AG10803 (cell line): ENCODE results near the gene CLSTN2.

Source experiments
- DNase-seq: peaks from one replicate; pipeline ENCODE4 v3.0.0; 2010; ENCODE audit warnings: low read depth
- H3K4me3 ChIP-seq: 2 replicates; pipeline ENCODE4 v1.5.1; 2011; ENCODE audit warnings: mild to moderate bottlenecking, low read length, control low read depth
- TF ChIP-seq, protein P1 (sequence below): conservative IDR thresholded peaks from 2 replicates; pipeline ENCODE4 v1.5.1; 2011; ENCODE audit warnings: mild to moderate bottlenecking, low read length, control low read depth, inconsistent platforms

Gene CLSTN2

DNA sequence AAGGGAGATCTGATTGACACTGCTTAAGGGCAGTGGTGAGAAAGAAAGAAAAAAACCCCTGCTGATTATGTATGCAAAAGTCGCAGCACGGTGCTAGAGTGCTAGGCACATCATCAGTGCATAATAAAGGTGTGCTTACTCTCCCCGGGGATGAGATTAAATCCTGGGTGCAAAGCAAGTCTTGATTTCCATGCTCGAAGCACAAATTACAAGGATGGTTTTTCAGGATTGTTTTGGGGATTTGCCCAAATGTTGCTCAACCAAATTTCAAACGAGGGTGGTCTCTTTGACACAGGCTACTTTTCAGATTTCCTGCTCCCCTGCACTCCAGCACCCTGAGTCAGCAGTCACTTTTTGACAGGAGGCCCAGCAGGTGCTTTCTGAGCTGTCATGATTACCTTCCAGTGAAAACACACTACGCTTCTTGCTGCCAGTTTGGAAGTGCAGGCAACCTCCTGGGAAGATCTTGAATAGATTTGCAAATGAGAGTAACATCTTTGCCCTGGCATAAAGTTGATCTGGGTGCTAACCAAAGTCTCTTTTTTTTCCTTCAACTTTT, 575.4 kb downstream of the CLSTN2 start:
- DNase-seq: no peak
- no peak overlapping the region for H3K4me3 ChIP-seq
- TF ChIP-seq, protein P1, sequence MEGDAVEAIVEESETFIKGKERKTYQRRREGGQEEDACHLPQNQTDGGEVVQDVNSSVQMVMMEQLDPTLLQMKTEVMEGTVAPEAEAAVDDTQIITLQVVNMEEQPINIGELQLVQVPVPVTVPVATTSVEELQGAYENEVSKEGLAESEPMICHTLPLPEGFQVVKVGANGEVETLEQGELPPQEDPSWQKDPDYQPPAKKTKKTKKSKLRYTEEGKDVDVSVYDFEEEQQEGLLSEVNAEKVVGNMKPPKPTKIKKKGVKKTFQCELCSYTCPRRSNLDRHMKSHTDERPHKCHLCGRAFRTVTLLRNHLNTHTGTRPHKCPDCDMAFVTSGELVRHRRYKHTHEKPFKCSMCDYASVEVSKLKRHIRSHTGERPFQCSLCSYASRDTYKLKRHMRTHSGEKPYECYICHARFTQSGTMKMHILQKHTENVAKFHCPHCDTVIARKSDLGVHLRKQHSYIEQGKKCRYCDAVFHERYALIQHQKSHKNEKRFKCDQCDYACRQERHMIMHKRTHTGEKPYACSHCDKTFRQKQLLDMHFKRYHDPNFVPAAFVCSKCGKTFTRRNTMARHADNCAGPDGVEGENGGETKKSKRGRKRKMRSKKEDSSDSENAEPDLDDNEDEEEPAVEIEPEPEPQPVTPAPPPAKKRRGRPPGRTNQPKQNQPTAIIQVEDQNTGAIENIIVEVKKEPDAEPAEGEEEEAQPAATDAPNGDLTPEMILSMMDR: no peak

DNA sequence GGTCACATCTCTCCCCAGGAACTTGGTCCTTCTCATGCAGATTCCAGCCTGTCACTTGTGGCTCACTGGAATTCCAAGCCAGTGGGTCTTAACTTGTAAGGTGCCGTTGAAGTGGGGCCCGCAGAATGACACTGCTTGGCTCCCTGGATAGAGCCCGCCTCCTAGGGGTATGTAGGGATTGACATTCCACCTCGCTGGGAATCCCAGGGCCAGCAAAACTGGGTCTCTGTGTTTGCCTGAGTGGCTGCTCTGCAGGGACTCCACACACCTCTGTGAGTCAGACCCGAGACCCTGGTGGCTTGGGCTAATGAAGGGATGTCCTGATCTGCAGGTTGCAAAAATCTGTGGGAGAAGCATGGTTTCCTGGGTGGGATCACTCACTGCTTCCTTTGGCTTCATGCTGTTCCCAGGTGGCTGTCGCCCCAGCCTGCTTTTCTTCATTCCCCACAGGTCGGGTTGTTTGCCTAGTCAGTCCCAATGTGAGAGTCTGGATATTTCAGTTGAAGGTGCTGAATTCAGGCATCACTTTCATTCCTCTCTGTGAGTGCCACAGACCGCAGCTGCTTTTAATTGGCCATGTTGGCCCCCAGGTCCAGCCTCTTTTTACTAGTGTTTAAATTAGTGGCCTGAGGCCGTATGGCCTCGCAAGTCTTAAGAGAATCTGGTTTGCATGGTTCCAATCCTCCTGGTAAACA, 586.9 kb downstream of the CLSTN2 start:
- DNase-seq: no peak
- TF ChIP-seq, protein P1: no peak
- no peak overlapping the region for H3K4me3 ChIP-seq

DNA sequence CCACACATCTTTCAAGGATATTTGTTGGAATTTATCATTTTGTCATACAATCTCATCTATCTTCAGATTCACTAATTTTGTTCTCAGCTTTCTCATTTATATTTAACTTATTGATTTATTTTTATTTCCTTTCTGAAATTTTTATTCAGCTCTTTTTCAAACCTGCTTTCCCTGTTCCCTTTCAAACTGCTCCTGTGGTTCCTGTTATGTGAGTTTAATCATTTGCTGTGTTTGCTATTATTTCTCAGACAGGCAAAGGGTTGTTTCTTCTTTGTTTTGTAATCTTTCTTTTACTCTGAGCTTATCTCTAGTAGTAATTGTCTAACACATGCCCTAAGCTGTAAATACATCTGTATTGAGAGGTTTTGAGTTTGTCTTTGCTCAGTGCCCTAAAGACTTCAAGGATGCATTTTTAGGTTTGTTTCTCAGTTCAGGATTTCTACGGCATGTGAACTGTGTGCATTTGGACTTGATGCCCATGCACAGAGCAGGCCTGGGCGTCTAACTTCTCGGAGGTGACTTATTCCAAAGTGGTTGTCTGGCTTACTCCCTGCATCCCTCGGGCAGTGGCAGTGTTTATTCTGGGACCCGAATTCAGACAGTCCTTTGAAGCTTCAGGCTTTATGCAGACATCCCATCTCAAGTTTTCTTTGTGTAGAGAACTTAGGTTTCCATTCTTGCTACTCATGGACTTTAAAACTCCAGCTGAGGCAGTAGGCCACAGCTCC, 587.8 kb downstream of the CLSTN2 start:
- TF ChIP-seq, protein P1: no peak
- H3K4me3 ChIP-seq: no peak overlapping the region
- DNase-seq: no peak

DNA sequence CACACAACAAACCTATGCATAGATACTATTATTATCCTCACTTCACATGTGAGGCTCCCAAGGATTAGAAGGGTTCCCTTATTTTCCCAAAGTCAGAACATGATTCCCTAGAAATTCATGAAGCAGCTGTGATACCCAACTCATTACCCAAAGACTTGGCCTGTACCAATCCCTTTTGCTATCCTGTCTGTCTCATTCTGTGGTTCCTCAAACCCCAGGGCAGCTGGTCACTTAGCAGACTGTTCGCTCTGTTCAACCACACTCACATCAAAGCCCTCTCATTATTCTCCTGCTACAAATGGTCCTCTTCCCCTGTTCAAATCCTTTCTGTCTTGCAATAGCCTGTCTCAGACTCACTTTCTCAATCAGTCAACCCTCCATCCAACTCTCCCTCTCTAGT, 588.6 kb downstream of the CLSTN2 start:
- TF ChIP-seq, protein P1: no peak
- no peak for DNase-seq
- no peak overlapping the region for H3K4me3 ChIP-seq

DNA sequence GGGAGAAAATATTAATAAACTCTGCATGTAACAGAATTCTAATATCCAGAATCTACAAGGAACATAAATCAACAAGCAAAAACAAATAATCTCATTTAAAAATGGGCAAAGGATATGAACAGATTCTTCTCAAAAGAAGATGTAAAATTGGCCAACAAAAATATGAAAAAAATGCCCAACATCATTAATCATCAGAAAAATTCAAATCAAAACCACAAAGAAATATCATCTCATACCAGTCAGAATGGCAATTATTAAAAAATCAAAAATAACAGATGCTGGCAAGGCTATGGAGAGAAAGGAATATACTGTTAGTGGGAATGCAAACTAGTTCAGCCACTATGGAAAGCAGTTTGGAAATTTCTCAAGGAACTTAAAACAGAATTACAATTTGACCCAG, 592.2 kb downstream of the CLSTN2 start:
- TF ChIP-seq, protein P1: no peak

DNA sequence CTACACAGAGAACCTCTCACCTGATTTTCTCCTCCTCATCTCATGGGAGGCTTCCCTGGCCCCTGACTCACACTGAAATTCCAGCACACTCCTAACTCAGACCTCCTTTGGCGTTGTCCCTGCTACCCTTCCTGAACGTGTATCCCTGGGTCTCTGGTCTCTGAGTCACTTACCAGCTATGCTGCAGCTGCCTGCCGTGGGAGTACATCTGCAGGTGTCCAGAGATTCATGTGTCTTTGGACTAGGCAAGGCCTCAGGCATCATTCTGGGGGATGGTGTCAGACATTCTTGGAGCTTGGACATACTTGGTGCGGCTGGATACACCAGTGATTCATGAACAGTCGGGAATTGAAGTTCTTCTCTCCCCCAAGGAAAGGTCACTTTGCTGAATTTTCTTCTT, 594.1 kb downstream of the CLSTN2 start:
- no peak overlapping the region for H3K4me3 ChIP-seq
- TF ChIP-seq, protein P1: no peak
- peak; percentile 4 for DNase-seq

More for the DNA sequence above, 592.2 kb downstream of the CLSTN2 start:
- no peak overlapping the region for H3K4me3 ChIP-seq
- DNase-seq: no peak
